GM12878 (cell line): ENCODE measurements around the gene WNK2. TPM values are rescaled to one million over a fixed set of nuclear protein-coding genes. Genes with fewer than 3 reads are reported as not detected.

Experiments
- ATAC-seq: fragments of 200-7000 bp; cut with Tn5 transposase; 3 replicates; pipeline ENCODE4 v1.9.1; 2020; ENCODE audit warnings: mild to moderate bottlenecking, moderate library complexity
- BruUV-seq: library from RNA; stranded (reverse); fragments of 400-500 nt; replicated peaks from 2 replicates; lab custom pipeline; 2021; lab: Mats Ljungman, UMichigan
- CTCF ChIA-PET: fragments of 300-600 bp; sonication (Branson Sonifier 250); formaldehyde crosslinking; extraction: SDS; loops from one replicate; lab custom pipeline; 2021; ENCODE audit warnings: inconsistent platforms; lab: Yijun Ruan, JAX
- POLR2A ChIA-PET: fragments of 350-600 bp; formaldehyde crosslinking; extraction: SDS; loops from one replicate; lab custom pipeline; 2021; ENCODE audit warnings: inconsistent platforms; lab: Charles Lee
- RAD21 ChIA-PET: fragments of 300-600 bp; sonication (Branson Sonifier 250); formaldehyde crosslinking; loops from one replicate; lab custom pipeline; 2023; ENCODE audit warnings: antibody characterized with exemption; ENCODE audit not compliant: unreplicated experiment; lab: Charles Lee
- SMC1A ChIA-PET: fragments of 300-600 bp; sonication (Branson Sonifier 250); formaldehyde crosslinking; loops from one replicate; lab custom pipeline; 2023; ENCODE audit not compliant: unreplicated experiment, uncharacterized antibody; lab: Charles Lee
- DNase-seq: peaks from one replicate; pipeline ENCODE4 v3.0.0-alpha.2; 2011; ENCODE audit warnings: low read depth, low spot score
- FAIRE-seq: peaks from 3 replicates; lab custom pipeline; 2011; peaks lifted over from hg19 to GRCh38; lab: Jason Lieb, UNC
- H2AFZ ChIP-seq: 2 replicates; pipeline ENCODE4 v1.6.0; 2011; ENCODE audit warnings: low read depth, low read length, control low read depth; ENCODE audit not compliant: control insufficient read depth
- H3K27ac ChIP-seq: 2 replicates; pipeline ENCODE4 v1.5.1; 2011; ENCODE audit warnings: control low read depth; ENCODE audit not compliant: control insufficient read depth, insufficient read depth
- H3K27me3 ChIP-seq, 2 experiments: replicated peaks in 1 of 2; 2 replicates each; pipeline versions ENCODE4 v1.6.0 to v1.6.1; 2011; ENCODE audit warnings: low read length in 1 of 2; ENCODE audit not compliant: control insufficient read depth in 2 of 2, insufficient read depth in 2 of 2
- H3K36me3 ChIP-seq, 2 experiments: 2 replicates each; pipeline ENCODE4 v1.5.1; 2011; ENCODE audit warnings: low read length in 1 of 2; ENCODE audit not compliant: control insufficient read depth in 2 of 2, insufficient read depth in 2 of 2
- H3K4me1 ChIP-seq: 2 replicates; pipeline ENCODE4 v1.6.1; 2011; ENCODE audit warnings: mild to moderate bottlenecking, low read length, moderate library complexity, mixed read lengths; ENCODE audit not compliant: control insufficient read depth, insufficient read depth
- H3K4me2 ChIP-seq: 2 replicates; pipeline ENCODE4 v1.6.0; 2011; ENCODE audit warnings: control low read depth; ENCODE audit not compliant: control insufficient read depth, insufficient read depth
- H3K4me3 ChIP-seq: fragments of 200-600 bp; sonication (generic); 2 replicates; pipeline ENCODE4 v1.5.1; 2016
- H3K79me2 ChIP-seq: 2 replicates; pipeline ENCODE4 v1.6.0; 2011; ENCODE audit warnings: low read length; ENCODE audit not compliant: control insufficient read depth, insufficient read depth
- H3K9ac ChIP-seq: 2 replicates; pipeline ENCODE4 v1.8.0; 2011; ENCODE audit warnings: low read length, control low read depth, mixed read lengths; ENCODE audit not compliant: control insufficient read depth, insufficient read depth
- H3K9me3 ChIP-seq: replicated peaks from 3 replicates; pipeline ENCODE4 v1.5.1; 2011; ENCODE audit warnings: mild to moderate bottlenecking, low read length; ENCODE audit not compliant: control insufficient read depth, insufficient read depth
- H4K20me1 ChIP-seq: 2 replicates; pipeline ENCODE4 v1.6.0; 2011; ENCODE audit not compliant: control insufficient read depth, insufficient read depth
- ATF7 ChIP-seq: fragments of 450-650 bp; IDR thresholded peaks from 2 replicates; pipeline ENCODE4 v1.6.1; 2016; ENCODE audit warnings: low read depth, mild to moderate bottlenecking
- BMI1 ChIP-seq: fragments of 450-650 bp; IDR thresholded peaks from 2 replicates; pipeline ENCODE4 v1.6.1; 2016; ENCODE audit warnings: mild to moderate bottlenecking, moderate library complexity, borderline replicate concordance
- BRCA1 ChIP-seq: IDR thresholded peaks from 2 replicates; pipeline ENCODE4 v1.6.1; 2011; ENCODE audit warnings: low read depth, low read length, improper control_type of control experiment
- ESRRA ChIP-seq: IDR thresholded peaks from 2 replicates; pipeline ENCODE4 v1.6.1; 2012; ENCODE audit warnings: mild to moderate bottlenecking, low read length, improper control_type of control experiment
- ETV6 ChIP-seq, 2 experiments: fragments of 450-650 bp in 1 of 2; IDR thresholded peaks in 1 of 2; conservative IDR thresholded peaks in 1 of 2; 2 replicates each; pipeline ENCODE4 v1.6.1; 2014; ENCODE audit warnings: antibody characterized with exemption in 1 of 2, borderline replicate concordance in 1 of 2, low read depth in 1 of 2, mild to moderate bottlenecking in 1 of 2, moderate library complexity in 1 of 2
- GABPA ChIP-seq: IDR thresholded peaks from 2 replicates; pipeline ENCODE4 v1.6.1; 2014; ENCODE audit warnings: antibody characterized with exemption, low read depth, mild to moderate bottlenecking, inconsistent platforms
- KLF5 ChIP-seq: fragments of 450-650 bp; IDR thresholded peaks from 2 replicates; pipeline ENCODE4 v1.6.1; 2014; ENCODE audit warnings: mild to moderate bottlenecking; ENCODE audit not compliant: partially characterized antibody
- NFIC ChIP-seq: IDR thresholded peaks from 2 replicates; pipeline ENCODE4 v1.6.1; 2012; ENCODE audit warnings: low read depth, mild to moderate bottlenecking, inconsistent platforms, low read length, moderate library complexity
- SPI1 ChIP-seq: IDR thresholded peaks from 2 replicates; pipeline ENCODE4 v1.6.1; 2011; ENCODE audit warnings: low read depth, mild to moderate bottlenecking, low read length, moderate library complexity, borderline replicate concordance; ENCODE audit not compliant: insufficient read depth
- TARDBP ChIP-seq: IDR thresholded peaks from 2 replicates; pipeline ENCODE4 v1.6.1; 2016; ENCODE audit warnings: borderline replicate concordance
- ZNF384 ChIP-seq: IDR thresholded peaks from 2 replicates; pipeline ENCODE4 v1.6.1; 2012; ENCODE audit warnings: low read depth, mild to moderate bottlenecking, low read length, improper control_type of control experiment, borderline replicate concordance
- WGBS: methylation state at CpG from one replicate; pipeline ENCODE4 v1.1.6; 2016; ENCODE audit warnings: low lambda C conversion rate; ENCODE audit not compliant: insufficient replicate concordance, insufficient coverage; ENCODE audit errors: missing lambda C conversion rate; 5-methylcytosine and 5-hydroxymethylcytosine counted together
- in situ Hi-C: fragments of 300-500 bp; cut with MboI; formaldehyde crosslinking; loops from 9 replicates; pipeline ENCODE4 v1.14.3; 2018; ENCODE audit warnings: mixed read lengths
- intact Hi-C: fragments of 100-400 bp; cut with micrococcal nuclease; formaldehyde crosslinking; loops from one replicate; pipeline ENCODE4 v1.14.2; 2022; ENCODE audit not compliant: unreplicated experiment
- polyA plus RNA-seq, 11 experiments: library from polyadenylated mRNA; depleted of rRNA in 4 of 11; unstranded in 6 of 11; stranded (reverse) in 5 of 11; fragments of >200 nt; fragmentation: Nextera tagmentation in 4 of 11; fragmentation: Illumina TruSeq in 1 of 11; extraction: Ambion mirVana in 4 of 11; extraction: Trizol in 1 of 11; gene quantifications; 1 replicate in 1 of 11; 2 replicates in 10 of 11; pipeline versions ENCODE4 v1.2.1 to v1.2.3, GENCODE V29; 2011 to 2016; ENCODE audit warnings: inconsistent platforms in 2 of 11, missing spikeins in 2 of 11, low read depth in 1 of 11
- total RNA-seq, 4 experiments: library from RNA; depleted of rRNA in 3 of 4; stranded (reverse); fragments of >200 nt in 3 of 4; fragmentation: Illumina TruSeq in 1 of 4; extraction: Trizol in 1 of 4; gene quantifications; 2 replicates each; pipeline versions ENCODE4 v1.2.1 to v1.2.3, GENCODE V29; 2013 to 2021
- TF ChIP-seq, protein P1 (sequence below): fragments of 450-650 bp; IDR thresholded peaks from 2 replicates; pipeline ENCODE4 v1.6.1; 2017; ENCODE audit warnings: antibody characterized with exemption, mild to moderate bottlenecking, moderate library complexity
- TF ChIP-seq, protein P2 (sequence below): fragments of 450-650 bp; formaldehyde crosslinking; IDR thresholded peaks from 2 replicates; pipeline ENCODE4 v1.5.0; 2022; ENCODE audit warnings: mild to moderate bottlenecking, missing genetic modification characterization
- TF ChIP-seq, protein P3 (sequence below): IDR thresholded peaks from 2 replicates; pipeline ENCODE4 v1.6.1; 2012; ENCODE audit warnings: low read length, inconsistent platforms

Gene WNK2
- total and polyA plus RNA-seq, 10 of the 15 experiments (the other 5 are each of a cell fraction or from before 2014, with no cell fraction given) = 0.15 TPM; not detected in 9

DNA sequence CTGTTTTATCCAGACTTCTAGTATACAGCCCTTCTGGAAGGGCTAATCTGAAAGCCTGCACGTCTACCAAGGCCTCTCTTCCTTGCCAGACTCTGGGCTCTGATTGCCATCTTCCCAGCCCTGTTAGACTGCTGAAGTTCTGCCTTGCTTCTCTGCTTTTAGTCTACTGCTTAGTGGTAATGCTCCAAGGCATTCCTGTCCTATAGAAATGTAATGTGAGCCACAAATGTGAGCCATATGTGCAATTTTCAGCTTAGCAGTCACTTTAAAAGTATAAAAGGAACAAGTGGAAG lies 32.1 kb downstream of the WNK2 start (continued):
- TF ChIP-seq, protein P1, sequence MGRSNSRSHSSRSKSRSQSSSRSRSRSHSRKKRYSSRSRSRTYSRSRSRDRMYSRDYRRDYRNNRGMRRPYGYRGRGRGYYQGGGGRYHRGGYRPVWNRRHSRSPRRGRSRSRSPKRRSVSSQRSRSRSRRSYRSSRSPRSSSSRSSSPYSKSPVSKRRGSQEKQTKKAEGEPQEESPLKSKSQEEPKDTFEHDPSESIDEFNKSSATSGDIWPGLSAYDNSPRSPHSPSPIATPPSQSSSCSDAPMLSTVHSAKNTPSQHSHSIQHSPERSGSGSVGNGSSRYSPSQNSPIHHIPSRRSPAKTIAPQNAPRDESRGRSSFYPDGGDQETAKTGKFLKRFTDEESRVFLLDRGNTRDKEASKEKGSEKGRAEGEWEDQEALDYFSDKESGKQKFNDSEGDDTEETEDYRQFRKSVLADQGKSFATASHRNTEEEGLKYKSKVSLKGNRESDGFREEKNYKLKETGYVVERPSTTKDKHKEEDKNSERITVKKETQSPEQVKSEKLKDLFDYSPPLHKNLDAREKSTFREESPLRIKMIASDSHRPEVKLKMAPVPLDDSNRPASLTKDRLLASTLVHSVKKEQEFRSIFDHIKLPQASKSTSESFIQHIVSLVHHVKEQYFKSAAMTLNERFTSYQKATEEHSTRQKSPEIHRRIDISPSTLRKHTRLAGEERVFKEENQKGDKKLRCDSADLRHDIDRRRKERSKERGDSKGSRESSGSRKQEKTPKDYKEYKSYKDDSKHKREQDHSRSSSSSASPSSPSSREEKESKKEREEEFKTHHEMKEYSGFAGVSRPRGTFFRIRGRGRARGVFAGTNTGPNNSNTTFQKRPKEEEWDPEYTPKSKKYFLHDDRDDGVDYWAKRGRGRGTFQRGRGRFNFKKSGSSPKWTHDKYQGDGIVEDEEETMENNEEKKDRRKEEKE = no peak
- no peak for TF ChIP-seq ATF7

DNA sequence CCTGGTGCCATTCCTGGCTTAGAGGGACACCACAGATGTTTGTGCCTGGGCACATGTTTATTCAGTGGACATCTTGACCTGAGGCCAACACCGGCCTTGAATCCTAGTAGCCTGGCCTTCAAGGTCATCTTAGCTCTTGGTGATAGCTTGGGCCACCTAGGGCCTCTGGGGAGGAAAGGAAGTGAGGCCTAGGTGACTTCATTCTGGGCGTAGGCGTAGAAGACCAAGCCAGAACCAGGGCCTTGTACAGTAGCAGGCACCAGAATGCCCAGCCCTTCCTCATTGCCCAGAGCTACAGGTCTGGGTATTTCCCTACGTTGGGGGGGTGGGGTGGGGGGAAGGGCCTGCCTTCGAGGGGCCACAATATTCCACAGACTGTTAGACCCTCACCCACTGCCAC lies 33.8 kb downstream of the WNK2 start:
- no peak overlapping the region for H3K27ac ChIP-seq
- no peak for FAIRE-seq
- no peak overlapping the region for H3K4me2 ChIP-seq
- BruUV-seq = no TSS peak
- no peaks in the 10 kb centered on the region for H3K4me1 ChIP-seq
- H3K9me3 ChIP-seq = no peaks in the 10 kb centered on the region; the same call in 1 of the 3 replicates
- no peak overlapping the region for H3K4me3 ChIP-seq
- H3K36me3 ChIP-seq = no peaks in the 10 kb centered on the region
- 31% methylated on average over 5 of the region's 5 CpGs for WGBS
- TF ChIP-seq BMI1 = no peak
- no peak for TF ChIP-seq ETV6 (conservative IDR thresholded peaks at IDR 0.05 in 1 of 2, IDR thresholded peaks at IDR 0.05 in 1 of 2; ENCODE audit: borderline replicate concordance in 1 of 2, low read depth in 1 of 2)
- no peak for TF ChIP-seq ZNF384
- TF ChIP-seq NFIC = no peak
- TF ChIP-seq, protein P2, sequence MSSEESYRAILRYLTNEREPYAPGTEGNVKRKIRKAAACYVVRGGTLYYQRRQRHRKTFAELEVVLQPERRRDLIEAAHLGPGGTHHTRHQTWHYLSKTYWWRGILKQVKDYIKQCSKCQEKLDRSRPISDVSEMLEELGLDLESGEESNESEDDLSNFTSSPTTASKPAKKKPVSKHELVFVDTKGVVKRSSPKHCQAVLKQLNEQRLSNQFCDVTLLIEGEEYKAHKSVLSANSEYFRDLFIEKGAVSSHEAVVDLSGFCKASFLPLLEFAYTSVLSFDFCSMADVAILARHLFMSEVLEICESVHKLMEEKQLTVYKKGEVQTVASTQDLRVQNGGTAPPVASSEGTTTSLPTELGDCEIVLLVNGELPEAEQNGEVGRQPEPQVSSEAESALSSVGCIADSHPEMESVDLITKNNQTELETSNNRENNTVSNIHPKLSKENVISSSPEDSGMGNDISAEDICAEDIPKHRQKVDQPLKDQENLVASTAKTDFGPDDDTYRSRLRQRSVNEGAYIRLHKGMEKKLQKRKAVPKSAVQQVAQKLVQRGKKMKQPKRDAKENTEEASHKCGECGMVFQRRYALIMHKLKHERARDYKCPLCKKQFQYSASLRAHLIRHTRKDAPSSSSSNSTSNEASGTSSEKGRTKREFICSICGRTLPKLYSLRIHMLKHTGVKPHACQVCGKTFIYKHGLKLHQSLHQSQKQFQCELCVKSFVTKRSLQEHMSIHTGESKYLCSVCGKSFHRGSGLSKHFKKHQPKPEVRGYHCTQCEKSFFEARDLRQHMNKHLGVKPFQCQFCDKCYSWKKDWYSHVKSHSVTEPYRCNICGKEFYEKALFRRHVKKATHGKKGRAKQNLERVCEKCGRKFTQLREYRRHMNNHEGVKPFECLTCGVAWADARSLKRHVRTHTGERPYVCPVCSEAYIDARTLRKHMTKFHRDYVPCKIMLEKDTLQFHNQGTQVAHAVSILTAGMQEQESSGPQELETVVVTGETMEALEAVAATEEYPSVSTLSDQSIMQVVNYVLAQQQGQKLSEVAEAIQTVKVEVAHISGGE (CRISPR knock-in tag) = no peak
- no peak for TF ChIP-seq ESRRA
- no peak for TF ChIP-seq SPI1
- TF ChIP-seq, protein P3, sequence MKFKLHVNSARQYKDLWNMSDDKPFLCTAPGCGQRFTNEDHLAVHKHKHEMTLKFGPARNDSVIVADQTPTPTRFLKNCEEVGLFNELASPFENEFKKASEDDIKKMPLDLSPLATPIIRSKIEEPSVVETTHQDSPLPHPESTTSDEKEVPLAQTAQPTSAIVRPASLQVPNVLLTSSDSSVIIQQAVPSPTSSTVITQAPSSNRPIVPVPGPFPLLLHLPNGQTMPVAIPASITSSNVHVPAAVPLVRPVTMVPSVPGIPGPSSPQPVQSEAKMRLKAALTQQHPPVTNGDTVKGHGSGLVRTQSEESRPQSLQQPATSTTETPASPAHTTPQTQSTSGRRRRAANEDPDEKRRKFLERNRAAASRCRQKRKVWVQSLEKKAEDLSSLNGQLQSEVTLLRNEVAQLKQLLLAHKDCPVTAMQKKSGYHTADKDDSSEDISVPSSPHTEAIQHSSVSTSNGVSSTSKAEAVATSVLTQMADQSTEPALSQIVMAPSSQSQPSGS = no peak
- TF ChIP-seq GABPA = no peak
- no peak for TF ChIP-seq BRCA1
- TF ChIP-seq TARDBP = no peak
- TF ChIP-seq KLF5 = no peak
- TF ChIP-seq, all 136 proteins: peak for 0
- CTCF ChIA-PET = no interaction called here
- no peaks in the 10 kb centered on the region for H3K27me3 ChIP-seq
- in situ Hi-C loops (no loop called here), intact Hi-C loops (no loop called here)
- no peak overlapping the region for H2AFZ ChIP-seq
- no peaks in the 10 kb centered on the region for H3K79me2 ChIP-seq
- H4K20me1 ChIP-seq = no peaks in the 10 kb centered on the region
- DNase-seq (no peak), ATAC-seq (no peak; the same call in 2 of the 3 replicates)
- RAD21 ChIA-PET = no interaction called here
- H3K9ac ChIP-seq = no peak overlapping the region
- SMC1A ChIA-PET = no interaction called here
- POLR2A ChIA-PET = no interaction called here
